GM12891 (cell line): ENCODE results near the gene DMD.

Experiments used
- PAX5 ChIP-seq: IDR thresholded peaks from 2 replicates; pipeline ENCODE4 v1.6.1; 2011; ENCODE audit warnings: low read length, moderate library complexity, mild to moderate bottlenecking; ENCODE audit not compliant: insufficient read depth, severe bottlenecking
- POLR2A ChIP-seq: IDR thresholded peaks from 2 replicates; pipeline ENCODE4 v1.6.1; 2011; ENCODE audit warnings: low read depth, low read length, control low read depth
- POLR2AphosphoS5 ChIP-seq: IDR thresholded peaks from 2 replicates; pipeline ENCODE4 v1.6.1; 2011; ENCODE audit warnings: low read depth, low read length, control low read depth
- POU2F2 ChIP-seq: IDR thresholded peaks from 2 replicates; pipeline ENCODE4 v1.6.1; 2011; ENCODE audit warnings: low read depth, mild to moderate bottlenecking, control low read depth, low read length, moderate library complexity
- TAF1 ChIP-seq: IDR thresholded peaks from 2 replicates; pipeline ENCODE4 v1.6.1; 2011; ENCODE audit warnings: low read depth, low read length, control low read depth

GRCh38 chrX:32582729-32583128, 628.6 kb downstream of the DMD start:
- TF ChIP-seq POLR2AphosphoS5: no peak
- TF ChIP-seq POU2F2: no peak
- TF ChIP-seq TAF1: no peak
- no peak for TF ChIP-seq PAX5
- no peak for TF ChIP-seq POLR2A
